Measurements from ENCODE around the gene OGDHL.
A peak's percentile ranks its signal among the peaks of the same experiment; 100 is the strongest.
"Not testable (repeated sequence)": the region's sequence is repeated elsewhere in the genome, so short reads cannot be mapped to it uniquely, and the experiment has no call there.

Gene OGDHL

GRCh38 chr10:49761789-49762565 lies at the start of gene OGDHL:
OGDHL (minus strand) TSS chr10:49762323; CDS start chr10:49758592, 3,731 bp downstream.
- DNase-seq (ENCODE audit: low spot score) = peak; percentile 67

- no peak for DNase-seq (ENCODE audit: low spot score)
Measured at GRCh38 chr10:49803988-49804387, 41.9 kb upstream of the OGDHL start.

- no peak for DNase-seq (ENCODE audit: low spot score)
Measured at GRCh38 chr10:49798275-49798674, 36.2 kb upstream of the OGDHL start.

- DNase-seq (ENCODE audit: low spot score) = no peak
Measured at GRCh38 chr10:49791100-49791499, 29.0 kb upstream of the OGDHL start.

GRCh38 chr10:49784681-49785080 lies 22.6 kb upstream of the OGDHL start:
- no peak for DNase-seq (ENCODE audit: low spot score)

- DNase-seq (ENCODE audit: low spot score) = no peak
Measured at GRCh38 chr10:49783645-49784044, 21.5 kb upstream of the OGDHL start.

GRCh38 chr10:49781247-49781646 lies 19.1 kb upstream of the OGDHL start:
- no peak for DNase-seq (ENCODE audit: low spot score)

- no peak for DNase-seq (ENCODE audit: low spot score)
Measured at GRCh38 chr10:49778197-49778596, 16.1 kb upstream of the OGDHL start.

GRCh38 chr10:49776851-49777250 lies 14.7 kb upstream of the OGDHL start:
- no peak for DNase-seq (ENCODE audit: low spot score)

GRCh38 chr10:49775014-49775413 lies 12.9 kb upstream of the OGDHL start:
- DNase-seq (ENCODE audit: low spot score) = no peak

GRCh38 chr10:49772944-49773343 lies 10.8 kb upstream of the OGDHL start:
- not testable (repeated sequence) for DNase-seq (ENCODE audit: low spot score)

GRCh38 chr10:49771046-49771445 lies 8.9 kb upstream of the OGDHL start:
- not testable (repeated sequence) for DNase-seq (ENCODE audit: low spot score)

GRCh38 chr10:49769692-49770091 lies 7.6 kb upstream of the OGDHL start:
- DNase-seq (ENCODE audit: low spot score) = no peak

- no peak for DNase-seq (ENCODE audit: low spot score)
Measured at GRCh38 chr10:49768731-49769130, 6.6 kb upstream of the OGDHL start.

- DNase-seq (ENCODE audit: low spot score) = no peak
Measured at GRCh38 chr10:49768329-49768728, 6.2 kb upstream of the OGDHL start.

GRCh38 chr10:49767752-49768151 lies 5.6 kb upstream of the OGDHL start:
- no peak for DNase-seq (ENCODE audit: low spot score)

GRCh38 chr10:49766484-49766883 lies 4.4 kb upstream of the OGDHL start:
- DNase-seq (ENCODE audit: low spot score) = no peak

- DNase-seq (ENCODE audit: low spot score) = no peak
Measured at GRCh38 chr10:49762566-49762877, 399 bp upstream of the OGDHL start.

GRCh38 chr10:49761201-49761788 lies 828 bp downstream of the OGDHL start:
- DNase-seq (ENCODE audit: low spot score) = no peak

- no peak for DNase-seq (ENCODE audit: low spot score)
Measured at GRCh38 chr10:49760789-49761188, 1.3 kb downstream of the OGDHL start.

GRCh38 chr10:49759787-49760551 lies 2.2 kb downstream of the OGDHL start:
- no peak for DNase-seq (ENCODE audit: low spot score)

- no peak for DNase-seq (ENCODE audit: low spot score)
Measured at GRCh38 chr10:49758249-49758930, 3.7 kb downstream of the OGDHL start.

GRCh38 chr10:49756641-49757040 lies 5.5 kb downstream of the OGDHL start:
- no peak for DNase-seq (ENCODE audit: low spot score)
